Mucosa of descending colon (tissue), 3 donors: ENCODE data around the gene HPSE2. TPM values are rescaled to one million over a fixed set of nuclear protein-coding genes. Genes with fewer than 3 reads are reported as not detected.

Experiments
- ATAC-seq: fragments of 200-7000 bp; cut with Tn5 transposase; one replicate; pipeline ENCODE4 v1.9.1; 2020; ENCODE audit warnings: mild to moderate bottlenecking, moderate library complexity
- DNase-seq, 3 donors: peaks; one replicate each; pipeline ENCODE4 v3.0.0-alpha.2; 2020
- H3K36me3 ChIP-seq: fragments of 200-600 bp; one replicate; pipeline ENCODE4 v1.8.0; 2021; ENCODE audit warnings: low read depth, mild to moderate bottlenecking
- H3K4me1 ChIP-seq: fragments of 200-600 bp; one replicate; pipeline ENCODE4 v1.8.0; 2021; ENCODE audit warnings: low read depth, mild to moderate bottlenecking
- H3K4me3 ChIP-seq: fragments of 200-600 bp; one replicate; pipeline ENCODE4 v1.8.0; 2021; ENCODE audit warnings: mild to moderate bottlenecking
- H3K9me3 ChIP-seq: fragments of 200-600 bp; one replicate; pipeline ENCODE4 v1.8.0; 2021; ENCODE audit warnings: mild to moderate bottlenecking
- CTCF ChIP-seq: fragments of 200-600 bp; IDR thresholded peaks from one replicate; pipeline ENCODE4 v1.8.0; 2022; ENCODE audit warnings: antibody characterized with exemption, mild to moderate bottlenecking
- intact Hi-C, 2 donors: fragments of 100-400 bp; cut with DNase I in 1 of 2; cut with micrococcal nuclease in 1 of 2; formaldehyde crosslinking; loops; one replicate each; pipeline versions ENCODE4 v1.11.0 to v1.11.1; 2022; cut with DNase I, micrococcal nuclease
- total RNA-seq, 3 donors: library from RNA; stranded (reverse); fragmentation: NEBNext Ultra II Directional in 2 of 3; extraction: Animal tissue kit (Norgen Biotek cat#: 25700) in 2 of 3; gene quantifications; one replicate each; pipeline versions ENCODE4 v1.2.1 to v1.2.4, GENCODE V29; 2021 to 2023
- donor health status: DM: no; HTN: no; CAD: no; lungs with moderate emphysema.
- donor health status: DM: no; HTN: no; CAD: no.
- donor health status: DM: no; HTN: yes; CAD: no.

The HPSE2 gene
- total RNA-seq, 3 donors from 2014 or later, result 1.3 to 3.7 (median 2.4) TPM

GRCh38 chr10:98445200-98445812 is 790.3 kb downstream of the HPSE2 start:
- Histone ChIP-seq H3K4me1 (peaks cover 4% of the 10 kb centered on the region), H3K36me3 (peaks cover 5% of the 10 kb centered on the region), H3K9me3 (no peaks in the 10 kb centered on the region), H3K4me3 (no peak overlapping the region)
- no peak for ATAC-seq
- intact Hi-C loops, result no loop called here
- no peak for DNase-seq
- no peak for TF ChIP-seq CTCF

GRCh38 chr10:98444314-98445006 is 791.2 kb downstream of the HPSE2 start:
- H3K4me1 ChIP-seq, result peaks cover 4% of the 10 kb centered on the region
- H3K9me3 ChIP-seq, result no peaks in the 10 kb centered on the region
- H3K4me3 ChIP-seq, result no peak overlapping the region
- intact Hi-C loops, result no loop called here
- TF ChIP-seq CTCF, result no peak
- peaks cover 5% of the 10 kb centered on the region for H3K36me3 ChIP-seq
- no peak for DNase-seq
- ATAC-seq, result no peak

- DNase-seq (no peak), ATAC-seq (no peak)
- intact Hi-C loops, result no loop called here
- no peak for TF ChIP-seq CTCF
- Histone ChIP-seq H3K9me3 (no peaks in the 10 kb centered on the region), H3K4me1 (no peaks in the 10 kb centered on the region), H3K36me3 (peaks cover 5% of the 10 kb centered on the region), H3K4me3 (no peak overlapping the region)
These were observed 796.9 kb downstream of the HPSE2 start for GRCh38 chr10:98438715-98439114.

GRCh38 chr10:98436704-98437103 is 798.9 kb downstream of the HPSE2 start:
- ATAC-seq (no peak), DNase-seq (no peak)
- Histone ChIP-seq H3K4me3 (no peak overlapping the region), H3K9me3 (no peaks in the 10 kb centered on the region), H3K36me3 (peaks cover 5% of the 10 kb centered on the region), H3K4me1 (no peaks in the 10 kb centered on the region)
- no peak for TF ChIP-seq CTCF
- intact Hi-C loops, result no loop called here

DNA sequence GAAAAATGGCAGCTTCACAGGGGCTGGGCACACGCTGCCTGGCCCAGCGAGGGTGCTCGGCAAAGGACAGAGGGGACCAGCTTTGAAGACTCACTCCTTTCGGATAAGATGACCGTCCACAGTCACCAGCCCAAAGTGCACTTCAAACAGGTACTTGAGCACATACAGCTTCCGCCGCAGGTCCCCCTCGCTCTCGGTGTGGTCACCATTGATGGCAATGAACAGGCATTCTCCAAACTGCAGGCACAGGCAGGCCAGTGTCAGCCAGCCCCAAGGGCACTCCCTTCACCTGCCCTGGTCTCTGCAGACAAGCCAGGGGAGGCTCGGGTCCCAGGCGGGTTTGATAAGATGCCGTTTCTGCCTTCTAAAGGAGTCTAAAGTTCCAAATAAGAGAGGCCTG is 800.5 kb downstream of the HPSE2 start:
- H3K4me3 ChIP-seq, result no peak overlapping the region

More for the DNA sequence above, 800.5 kb downstream of the HPSE2 start:
- Histone ChIP-seq H3K36me3 (no peaks in the 10 kb centered on the region), H3K9me3 (no peaks in the 10 kb centered on the region), H3K4me1 (no peaks in the 10 kb centered on the region)
- ATAC-seq, result no peak
- DNase-seq, result no peak
- no peak for TF ChIP-seq CTCF
- intact Hi-C loops, result no loop called here
